ENCODE measurements around the gene PKD2L1.

DNA sequence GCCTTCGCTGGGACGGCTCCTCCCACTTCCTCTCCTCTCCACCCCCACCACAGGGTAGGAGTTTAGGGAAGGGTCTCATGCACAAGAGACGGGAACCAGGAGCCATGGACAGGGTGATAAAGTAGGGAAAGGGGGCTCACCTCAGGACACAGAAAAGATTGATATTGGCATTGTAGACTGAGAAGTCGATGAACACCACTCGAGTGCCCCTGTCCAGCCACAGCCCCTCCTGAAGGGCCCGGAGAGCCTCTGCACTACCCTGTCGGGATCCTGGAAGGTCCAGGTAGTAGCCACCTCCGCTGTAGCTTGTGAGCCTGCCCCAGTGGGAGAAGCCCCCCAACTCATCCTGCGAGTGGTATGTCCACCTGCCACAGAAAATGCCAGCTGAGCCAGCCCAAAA is 32.8 kb downstream of the PKD2L1 start:
- TF ChIP-seq, protein P1, sequence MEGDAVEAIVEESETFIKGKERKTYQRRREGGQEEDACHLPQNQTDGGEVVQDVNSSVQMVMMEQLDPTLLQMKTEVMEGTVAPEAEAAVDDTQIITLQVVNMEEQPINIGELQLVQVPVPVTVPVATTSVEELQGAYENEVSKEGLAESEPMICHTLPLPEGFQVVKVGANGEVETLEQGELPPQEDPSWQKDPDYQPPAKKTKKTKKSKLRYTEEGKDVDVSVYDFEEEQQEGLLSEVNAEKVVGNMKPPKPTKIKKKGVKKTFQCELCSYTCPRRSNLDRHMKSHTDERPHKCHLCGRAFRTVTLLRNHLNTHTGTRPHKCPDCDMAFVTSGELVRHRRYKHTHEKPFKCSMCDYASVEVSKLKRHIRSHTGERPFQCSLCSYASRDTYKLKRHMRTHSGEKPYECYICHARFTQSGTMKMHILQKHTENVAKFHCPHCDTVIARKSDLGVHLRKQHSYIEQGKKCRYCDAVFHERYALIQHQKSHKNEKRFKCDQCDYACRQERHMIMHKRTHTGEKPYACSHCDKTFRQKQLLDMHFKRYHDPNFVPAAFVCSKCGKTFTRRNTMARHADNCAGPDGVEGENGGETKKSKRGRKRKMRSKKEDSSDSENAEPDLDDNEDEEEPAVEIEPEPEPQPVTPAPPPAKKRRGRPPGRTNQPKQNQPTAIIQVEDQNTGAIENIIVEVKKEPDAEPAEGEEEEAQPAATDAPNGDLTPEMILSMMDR (IDR thresholded peaks at IDR 0.05; ENCODE audit: insufficient read depth, low read length, poor library complexity, severe bottlenecking), result no peak
- no peak for TF ChIP-seq EZH2phosphoT487 (conservative IDR thresholded peaks at IDR 0.05; ENCODE audit: low read length)
